GM12874 (cell line): ENCODE results near the gene TOP2A.

Experiments used
- CTCF ChIP-seq: IDR thresholded peaks from 2 replicates; pipeline ENCODE4 v1.5.1; 2011; ENCODE audit warnings: low read depth, mild to moderate bottlenecking, control low read depth, low read length, moderate library complexity; ENCODE audit not compliant: insufficient read depth

The TOP2A gene

GRCh38 chr17:40349477-40349894, 68.2 kb downstream of the TOP2A start:
- no peak for TF ChIP-seq CTCF

DNA sequence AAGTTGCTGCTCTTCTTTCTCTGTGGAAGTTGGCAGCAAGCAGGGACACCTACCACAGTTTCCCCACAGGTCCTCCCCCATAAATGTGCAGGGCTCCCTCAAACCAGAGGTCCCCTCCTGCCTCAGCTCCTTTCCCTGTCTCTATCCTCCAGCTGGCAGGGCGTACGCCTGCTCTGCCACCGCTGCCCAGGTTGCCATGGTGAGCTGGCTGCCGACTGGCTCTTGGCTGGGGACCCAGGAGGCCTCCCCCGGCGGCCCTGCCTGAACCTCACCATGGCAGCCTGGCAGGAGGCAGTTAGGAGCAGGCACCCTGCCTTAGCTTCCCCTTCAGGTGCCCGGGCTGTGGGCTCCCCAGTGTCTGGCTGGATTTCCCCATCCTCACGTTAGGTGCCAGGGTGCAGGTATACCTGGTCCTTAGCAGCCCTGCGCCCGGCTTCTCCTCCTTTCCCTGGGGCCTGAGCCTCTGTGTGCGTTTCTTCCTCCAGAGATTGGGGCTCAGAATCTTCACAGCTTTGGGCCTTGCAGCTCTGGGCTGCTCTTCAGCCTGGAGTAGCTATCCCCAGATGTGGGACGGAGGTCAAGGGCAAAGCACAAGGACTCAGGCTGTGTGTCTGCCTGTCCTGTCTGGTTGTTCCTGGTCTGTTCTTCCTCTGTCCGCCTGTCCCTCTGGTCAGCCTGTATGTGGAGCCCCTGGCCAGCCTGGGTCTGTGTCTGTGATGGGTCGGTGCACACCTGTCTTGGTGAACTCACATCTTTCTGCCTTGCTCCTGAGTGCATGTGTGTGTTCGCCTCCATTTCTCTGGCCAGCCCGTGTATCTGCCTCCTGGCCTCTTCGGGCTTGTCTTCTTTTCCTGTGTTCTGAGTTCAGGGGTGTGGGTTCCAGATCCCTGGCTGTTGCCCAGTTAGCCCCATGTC, 68.9 kb downstream of the TOP2A start:
- TF ChIP-seq CTCF: no peak

DNA sequence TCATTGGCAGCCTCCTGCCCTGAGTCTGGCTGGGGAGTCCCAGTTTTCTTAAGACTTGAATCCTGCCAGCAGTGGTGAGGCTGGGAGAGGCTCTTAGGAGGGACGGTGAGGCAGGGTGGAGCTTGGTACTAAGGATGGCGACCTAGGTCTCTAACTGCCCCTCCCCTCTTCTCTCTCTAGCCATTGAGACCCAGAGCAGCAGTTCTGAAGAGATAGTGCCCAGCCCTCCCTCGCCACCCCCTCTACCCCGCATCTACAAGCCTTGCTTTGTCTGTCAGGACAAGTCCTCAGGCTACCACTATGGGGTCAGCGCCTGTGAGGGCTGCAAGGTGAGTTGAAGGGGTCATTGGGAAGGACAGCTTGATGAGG, 69.6 kb downstream of the TOP2A start:
- TF ChIP-seq CTCF: no peak

DNA sequence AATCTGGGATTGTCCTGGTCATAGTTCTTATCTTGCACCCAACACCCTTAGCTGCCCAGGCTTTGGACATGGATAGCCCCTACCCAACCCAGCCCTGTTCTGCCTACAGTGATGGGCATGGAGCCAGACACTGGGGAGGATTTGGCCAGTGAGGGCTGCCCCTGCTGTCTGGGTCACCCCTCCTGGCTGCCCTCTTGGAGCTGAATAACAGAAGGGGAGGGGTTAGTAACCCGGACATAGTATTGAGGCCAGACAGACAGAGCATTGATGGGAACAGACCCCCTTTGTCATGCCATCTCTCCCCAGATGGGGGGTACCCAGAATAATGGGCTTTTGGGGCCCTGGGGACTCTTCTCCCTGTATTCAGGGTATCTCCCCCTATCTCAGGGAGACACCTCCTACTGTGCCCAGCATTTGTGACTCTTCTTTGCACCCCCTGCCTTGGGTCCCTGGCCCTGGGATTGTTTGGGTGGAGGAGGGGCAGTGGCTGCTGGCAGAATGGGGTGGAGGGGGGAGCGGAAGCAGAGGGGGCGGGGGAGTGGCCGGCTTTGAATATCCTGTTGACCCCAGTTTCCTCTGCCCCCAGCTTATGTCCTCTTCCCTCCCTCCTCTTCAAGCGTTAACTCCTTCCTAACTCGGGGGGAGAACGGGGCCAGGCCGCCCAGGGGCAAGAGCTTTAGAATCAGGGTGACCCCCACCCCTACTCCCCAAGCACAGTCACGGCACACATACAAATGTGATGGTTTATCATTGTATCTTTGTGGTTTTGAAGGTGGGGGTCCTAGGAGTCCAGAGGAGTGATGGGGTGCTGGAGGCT, 70.2 kb downstream of the TOP2A start:
- no peak for TF ChIP-seq CTCF

DNA sequence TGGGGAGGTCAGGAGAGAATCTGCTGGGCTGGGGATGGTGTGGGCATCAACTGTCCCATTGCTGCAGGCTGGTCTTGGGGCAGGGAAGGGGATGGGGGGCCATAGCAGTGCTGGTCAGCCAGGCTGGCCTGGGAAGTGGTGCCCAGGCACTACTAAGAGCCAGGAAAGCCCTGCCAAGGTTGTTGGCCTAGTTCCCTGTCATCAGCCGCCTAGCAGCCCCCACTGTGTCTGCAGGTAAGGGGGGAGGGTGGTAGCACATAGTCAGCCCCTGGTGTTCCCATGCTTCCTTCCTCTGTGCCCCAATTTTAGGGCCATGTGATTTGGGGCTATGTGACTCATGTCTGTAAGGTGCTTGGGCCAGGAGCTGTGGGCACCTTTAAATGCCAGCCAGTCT, 70.9 kb downstream of the TOP2A start:
- TF ChIP-seq CTCF: no peak

DNA sequence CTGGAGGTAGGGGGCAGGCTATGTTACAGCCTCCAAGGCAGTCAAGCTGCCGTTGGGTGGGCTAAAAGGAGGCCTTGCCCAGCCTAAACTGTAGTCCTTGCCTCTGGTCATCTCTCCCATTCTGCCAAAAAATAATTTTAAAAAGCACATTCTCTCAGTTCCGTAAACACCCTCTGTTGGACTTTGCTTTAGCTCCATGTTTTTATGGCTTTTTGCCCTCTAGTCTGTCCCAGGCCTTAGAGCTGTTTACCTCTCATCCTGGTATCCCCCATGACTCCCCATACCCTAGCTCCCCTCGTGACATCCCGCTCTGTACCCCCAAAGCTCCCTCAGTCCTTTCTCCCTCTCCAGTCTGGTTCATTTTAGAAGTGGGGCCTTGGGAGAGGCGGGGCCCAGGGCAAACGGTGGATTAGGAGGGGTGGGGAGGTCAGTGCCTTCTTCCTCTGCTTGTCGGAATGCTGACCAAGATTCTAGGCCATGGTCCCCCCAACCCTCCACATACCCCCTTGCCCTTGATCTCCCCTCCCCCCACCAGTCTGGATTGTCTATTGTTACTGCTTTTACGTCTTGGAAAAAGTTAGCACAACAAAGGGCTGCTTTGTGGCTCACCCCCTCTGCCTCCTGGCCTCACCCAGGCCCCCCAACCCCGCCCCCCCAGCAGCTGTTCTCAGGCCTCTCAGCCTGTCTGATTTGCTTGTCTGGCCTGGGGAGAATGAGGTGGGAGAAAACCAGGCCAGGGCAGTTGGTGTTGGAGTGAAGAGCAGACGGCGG, 71.5 kb downstream of the TOP2A start:
- TF ChIP-seq CTCF: no peak
